DOHH2 (cell line): ENCODE results near the gene KLHDC4.
A peak's percentile ranks its signal among the peaks of the same experiment; 100 is the strongest.

Experiments used
- H3F3A ChIP-seq: fragments of 200-600 bp; sonication (generic), shearing (Covaris generic); 2 replicates; pipeline ENCODE4 v1.6.0; 2016; ENCODE audit warnings: antibody characterized with exemption, mild to moderate bottlenecking; ENCODE audit not compliant: control insufficient read depth, insufficient read depth
- H3K27ac ChIP-seq: fragments of 200-600 bp; sonication (generic); 2 replicates; pipeline ENCODE4 v1.5.1; 2014; ENCODE audit warnings: low read depth, mild to moderate bottlenecking, low read length, moderate library complexity
- H3K27me3 ChIP-seq: fragments of 200-600 bp; sonication (generic); 2 replicates; pipeline ENCODE4 v1.6.1; 2014; ENCODE audit warnings: mild to moderate bottlenecking, low read length, mixed read lengths; ENCODE audit not compliant: control insufficient read depth
- H3K36me3 ChIP-seq: fragments of 200-600 bp; sonication (generic); 2 replicates; pipeline ENCODE4 v1.6.1; 2014; ENCODE audit warnings: mild to moderate bottlenecking, low read length, moderate library complexity, mixed read lengths; ENCODE audit not compliant: control insufficient read depth
- H3K4me1 ChIP-seq: fragments of 200-600 bp; sonication (generic); 2 replicates; pipeline ENCODE4 v1.6.1; 2014; ENCODE audit warnings: mild to moderate bottlenecking, low read length, mixed read lengths; ENCODE audit not compliant: control insufficient read depth
- H3K4me2 ChIP-seq: fragments of 200-600 bp; sonication (generic); 2 replicates; pipeline ENCODE4 v1.6.0; 2014; ENCODE audit warnings: mild to moderate bottlenecking, low read length, moderate library complexity
- H3K4me3 ChIP-seq: fragments of 200-600 bp; sonication (generic); 2 replicates; pipeline ENCODE4 v1.5.1; 2014; ENCODE audit warnings: mild to moderate bottlenecking, low read length, mixed read lengths
- H3K79me2 ChIP-seq: fragments of 200-600 bp; sonication (generic); 2 replicates; pipeline ENCODE4 v1.6.1; 2014; ENCODE audit warnings: mild to moderate bottlenecking, low read length, mixed read lengths; ENCODE audit not compliant: control insufficient read depth
- H3K9me2 ChIP-seq: fragments of 200-600 bp; sonication (generic); replicated peaks from 2 replicates; pipeline ENCODE4 v1.6.1; 2014; ENCODE audit warnings: mild to moderate bottlenecking, low read length, mixed read lengths; ENCODE audit not compliant: control insufficient read depth
- H3K9me3 ChIP-seq: fragments of 200-600 bp; sonication (generic); 2 replicates; pipeline ENCODE4 v1.6.1; 2014; ENCODE audit warnings: antibody characterized with exemption, low read length, mixed read lengths; ENCODE audit not compliant: control insufficient read depth, insufficient read depth
- H4K20me1 ChIP-seq: fragments of 200-600 bp; sonication (generic); 2 replicates; pipeline ENCODE4 v1.6.0; 2014; ENCODE audit warnings: low read depth, mild to moderate bottlenecking, antibody characterized with exemption, low read length, moderate library complexity; ENCODE audit not compliant: control insufficient read depth, insufficient read depth
- EZH2phosphoT487 ChIP-seq: fragments of 200-600 bp; sonication (generic); IDR thresholded peaks from 2 replicates; pipeline ENCODE4 v1.6.1; 2017; ENCODE audit warnings: borderline replicate concordance, mild to moderate bottlenecking, antibody characterized with exemption, low read length, moderate library complexity, mixed read lengths
- TF ChIP-seq, protein P1 (sequence below): fragments of 200-600 bp; sonication (generic); IDR thresholded peaks from one replicate; pipeline ENCODE4 v1.5.1; 2014; ENCODE audit warnings: antibody characterized with exemption, mild to moderate bottlenecking, low read depth, low read length; ENCODE audit not compliant: poor library complexity, severe bottlenecking

KLHDC4 gene

DNA sequence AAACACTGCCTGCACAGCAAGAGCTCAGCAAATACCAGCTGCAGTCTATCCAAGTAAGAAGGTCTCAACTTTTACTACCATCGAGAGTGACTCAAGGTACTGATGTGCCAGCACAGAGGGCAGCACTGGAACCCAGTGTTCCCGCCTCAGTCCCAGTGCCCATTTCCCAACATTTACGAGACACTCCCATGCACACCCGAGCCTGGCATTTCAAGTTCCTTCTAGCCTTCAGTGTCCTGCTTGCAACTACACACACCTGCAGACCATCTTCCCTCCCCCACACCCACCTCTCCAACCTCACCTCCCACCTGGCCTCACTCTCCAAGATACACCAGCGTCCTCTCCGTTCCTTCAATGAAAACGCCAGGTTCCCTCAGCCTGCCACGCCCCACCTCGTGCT is 3.2 kb downstream of the KLHDC4 start:
- Histone ChIP-seq H3K79me2 (peaks cover 91% of the 10 kb centered on the region), H3F3A (peaks cover 28% of the 10 kb centered on the region), H3K4me1 (peaks cover 53% of the 10 kb centered on the region), H3K9me3 (no peaks in the 10 kb centered on the region), H3K27me3 (no peaks in the 10 kb centered on the region), H3K36me3 (peaks cover 73% of the 10 kb centered on the region), H4K20me1 (peaks cover 15% of the 10 kb centered on the region; the same call in 1 of the 2 replicates), H3K4me2 (peak overlapping the region; percentile 91), H3K9me2 (no peaks in the 10 kb centered on the region), H3K27ac (peak overlapping the region; percentile 85), H3K4me3 (peak overlapping the region; percentile 89)
- TF ChIP-seq, protein P1, sequence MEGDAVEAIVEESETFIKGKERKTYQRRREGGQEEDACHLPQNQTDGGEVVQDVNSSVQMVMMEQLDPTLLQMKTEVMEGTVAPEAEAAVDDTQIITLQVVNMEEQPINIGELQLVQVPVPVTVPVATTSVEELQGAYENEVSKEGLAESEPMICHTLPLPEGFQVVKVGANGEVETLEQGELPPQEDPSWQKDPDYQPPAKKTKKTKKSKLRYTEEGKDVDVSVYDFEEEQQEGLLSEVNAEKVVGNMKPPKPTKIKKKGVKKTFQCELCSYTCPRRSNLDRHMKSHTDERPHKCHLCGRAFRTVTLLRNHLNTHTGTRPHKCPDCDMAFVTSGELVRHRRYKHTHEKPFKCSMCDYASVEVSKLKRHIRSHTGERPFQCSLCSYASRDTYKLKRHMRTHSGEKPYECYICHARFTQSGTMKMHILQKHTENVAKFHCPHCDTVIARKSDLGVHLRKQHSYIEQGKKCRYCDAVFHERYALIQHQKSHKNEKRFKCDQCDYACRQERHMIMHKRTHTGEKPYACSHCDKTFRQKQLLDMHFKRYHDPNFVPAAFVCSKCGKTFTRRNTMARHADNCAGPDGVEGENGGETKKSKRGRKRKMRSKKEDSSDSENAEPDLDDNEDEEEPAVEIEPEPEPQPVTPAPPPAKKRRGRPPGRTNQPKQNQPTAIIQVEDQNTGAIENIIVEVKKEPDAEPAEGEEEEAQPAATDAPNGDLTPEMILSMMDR = no peak
- TF ChIP-seq EZH2phosphoT487 = no peak

DNA sequence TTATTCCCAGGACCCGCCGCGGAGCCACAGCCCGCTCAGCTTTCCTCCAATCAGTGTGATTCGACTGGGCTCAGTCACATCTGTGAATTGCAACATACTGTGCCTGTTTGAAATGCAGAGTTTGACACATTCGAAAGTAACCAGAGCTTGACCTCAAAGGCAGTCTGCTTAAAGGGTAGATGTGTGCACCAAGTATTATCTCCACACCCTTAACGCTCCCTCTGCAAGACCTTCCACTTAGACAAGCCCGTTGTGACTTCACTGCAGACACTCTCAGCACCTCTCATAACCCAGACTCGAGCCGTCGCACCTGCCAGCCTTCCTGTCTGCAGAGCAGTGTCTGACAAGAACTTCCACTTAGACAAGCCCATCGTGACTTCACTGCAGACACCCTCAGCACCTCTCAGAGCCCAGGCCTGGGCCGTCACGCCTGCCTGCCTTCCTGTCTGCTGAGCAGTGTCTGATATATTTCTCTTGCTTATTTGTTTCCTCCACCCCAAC is 3.7 kb downstream of the KLHDC4 start:
- peaks cover 78% of the 10 kb centered on the region for H3K36me3 ChIP-seq

DNA sequence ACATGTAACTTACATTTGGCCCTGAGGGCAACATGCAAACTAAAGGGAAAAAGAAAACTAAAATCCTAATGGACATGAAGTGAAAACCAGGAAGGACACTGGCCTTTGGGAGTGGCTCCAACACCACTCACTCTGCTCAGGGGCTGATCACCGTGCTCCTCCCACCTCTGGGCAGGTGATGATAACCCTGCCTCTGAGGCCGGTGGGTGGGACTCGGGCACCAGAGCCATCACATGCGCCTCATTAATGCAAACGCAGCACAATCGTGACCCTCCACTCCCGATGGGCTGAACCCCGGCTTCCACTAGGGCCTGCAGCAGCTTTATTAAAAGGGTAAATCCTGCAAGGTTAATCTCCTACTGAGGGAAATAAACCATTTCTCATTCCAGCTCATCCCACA is 4.7 kb downstream of the KLHDC4 start:
- peak overlapping the region; percentile 85; the same call in 1 of the 2 replicates for H3K27ac ChIP-seq
- H4K20me1 ChIP-seq = peaks cover 15% of the 10 kb centered on the region; the same call in 1 of the 2 replicates
- no peaks in the 10 kb centered on the region for H3K9me3 ChIP-seq
- H3K4me1 ChIP-seq = peaks cover 42% of the 10 kb centered on the region
- H3K9me2 ChIP-seq = no peaks in the 10 kb centered on the region
- peaks cover 23% of the 10 kb centered on the region for H3F3A ChIP-seq
- peaks cover 99% of the 10 kb centered on the region for H3K79me2 ChIP-seq
- peak overlapping the region; percentile 91; the same call in 1 of the 2 replicates for H3K4me2 ChIP-seq
- H3K27me3 ChIP-seq = no peaks in the 10 kb centered on the region
- TF ChIP-seq, protein P1 = no peak
- TF ChIP-seq EZH2phosphoT487 = no peak
- no peak overlapping the region for H3K4me3 ChIP-seq
- H3K36me3 ChIP-seq = peaks cover 88% of the 10 kb centered on the region

More for the DNA sequence above, 3.7 kb downstream of the KLHDC4 start:
- peak overlapping the region; percentile 91 for H3K4me2 ChIP-seq
- peaks cover 25% of the 10 kb centered on the region for H3F3A ChIP-seq
- peaks cover 50% of the 10 kb centered on the region for H3K4me1 ChIP-seq
- H3K27me3 ChIP-seq = no peaks in the 10 kb centered on the region
- H4K20me1 ChIP-seq = peaks cover 15% of the 10 kb centered on the region; the same call in 1 of the 2 replicates
- no peaks in the 10 kb centered on the region for H3K9me2 ChIP-seq
- peak overlapping the region; percentile 89 for H3K4me3 ChIP-seq
- H3K9me3 ChIP-seq = no peaks in the 10 kb centered on the region
- H3K79me2 ChIP-seq = peaks cover 96% of the 10 kb centered on the region
- TF ChIP-seq EZH2phosphoT487 = no peak
- TF ChIP-seq, protein P1 = no peak
- H3K27ac ChIP-seq = peak overlapping the region; percentile 85
